ENCODE measurements around the gene LUZP1.

The LUZP1 gene

DNA sequence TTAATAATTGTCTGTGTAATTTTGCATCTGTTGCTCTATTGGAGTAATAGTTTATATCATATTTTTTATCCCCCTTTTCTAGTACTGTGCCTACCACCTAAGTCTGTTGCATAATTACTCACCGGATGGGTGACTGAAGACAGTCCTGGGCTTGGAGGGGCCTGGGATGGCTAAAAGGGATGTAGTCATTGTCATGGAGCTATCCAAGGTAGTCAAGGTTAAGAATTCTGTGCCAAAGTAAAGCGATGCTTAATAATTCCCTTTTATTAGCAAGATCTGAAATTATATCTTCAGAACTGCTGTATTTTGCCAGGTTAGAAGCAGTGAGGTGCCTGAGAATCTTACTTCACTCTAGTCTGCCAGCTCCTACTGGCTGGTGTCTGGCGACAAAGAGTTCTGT, 87.8 kb downstream of the LUZP1 start:
- DNase-seq = no peak

DNA sequence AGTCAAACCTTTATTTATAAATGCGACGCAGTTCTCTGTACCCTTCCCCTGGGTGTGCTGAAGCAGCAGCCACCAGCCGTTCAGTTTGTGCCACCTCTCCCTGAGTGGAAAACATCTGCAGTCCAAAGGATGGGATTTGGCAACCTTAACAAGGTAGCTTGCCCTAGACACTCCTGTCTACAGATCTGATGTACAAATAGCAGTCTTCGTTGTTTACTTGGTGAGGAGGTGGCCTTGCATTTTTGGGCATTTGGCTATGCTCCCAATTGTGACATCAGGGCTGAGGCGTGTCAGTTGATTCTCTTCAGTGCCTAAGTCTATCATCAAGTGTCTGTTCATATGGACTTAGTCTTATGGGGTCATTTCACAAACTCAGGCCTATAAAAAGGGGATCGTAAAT, 89.6 kb downstream of the LUZP1 start:
- DNase-seq = no peak

DNA sequence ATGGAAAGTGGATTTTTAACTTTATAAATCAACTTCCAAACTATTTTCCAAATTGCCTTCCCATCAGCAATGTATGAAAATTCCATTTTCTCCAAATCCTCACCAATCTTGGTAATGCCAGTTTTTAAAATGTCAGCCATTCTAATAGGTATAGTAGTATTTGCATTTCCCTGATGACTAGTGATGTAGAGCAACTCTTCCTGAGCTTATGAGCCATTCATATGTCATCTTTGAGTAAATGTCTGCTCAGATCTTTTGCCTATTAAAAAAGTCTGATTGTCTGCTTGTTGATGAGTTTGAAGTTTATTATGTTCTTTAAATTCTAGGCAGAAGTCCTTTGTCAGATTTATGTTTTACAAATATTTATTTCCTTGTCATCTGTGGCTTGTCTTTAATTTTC, 94.6 kb downstream of the LUZP1 start:
- DNase-seq = no peak

DNA sequence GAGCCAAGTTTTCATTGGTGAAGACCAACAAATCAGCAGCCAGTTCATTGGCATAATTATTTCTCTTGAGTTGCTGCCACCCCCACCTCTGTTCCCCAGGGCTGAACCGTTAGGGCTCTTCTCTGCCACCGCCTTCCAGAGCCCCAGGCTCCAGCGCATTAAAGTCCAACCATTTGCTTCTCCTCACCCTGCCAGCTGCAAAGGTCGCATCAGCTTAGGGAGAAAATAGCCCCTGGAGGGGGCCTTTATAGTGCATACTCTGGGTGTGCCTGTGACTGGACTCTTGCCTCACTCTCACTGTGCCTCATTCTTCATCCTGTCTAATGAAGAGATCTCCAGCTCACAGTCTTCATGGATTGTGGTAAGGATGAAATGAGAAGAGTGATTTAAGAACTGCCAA, 99.0 kb downstream of the LUZP1 start:
- DNase-seq = no peak

DNA sequence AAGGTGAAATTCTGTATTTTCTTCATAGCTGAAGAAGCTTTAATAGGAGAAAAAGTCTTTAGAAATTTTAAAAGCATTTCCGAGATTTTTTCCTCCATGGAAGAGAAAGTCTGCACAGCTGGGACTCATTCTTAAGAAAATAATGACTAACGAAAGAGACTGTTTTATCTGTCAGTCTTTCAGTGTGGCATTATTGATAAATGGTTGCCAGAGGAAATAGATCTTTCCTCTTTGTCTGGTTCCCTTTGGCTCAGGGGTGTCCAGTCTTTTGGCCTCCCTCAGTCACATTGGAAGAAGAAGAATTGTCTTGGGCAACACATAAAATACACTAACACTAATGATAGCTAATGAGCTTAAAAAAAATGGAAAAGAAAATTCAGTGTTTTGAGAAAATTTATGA, 99.5 kb downstream of the LUZP1 start:
- DNase-seq = no peak

DNA sequence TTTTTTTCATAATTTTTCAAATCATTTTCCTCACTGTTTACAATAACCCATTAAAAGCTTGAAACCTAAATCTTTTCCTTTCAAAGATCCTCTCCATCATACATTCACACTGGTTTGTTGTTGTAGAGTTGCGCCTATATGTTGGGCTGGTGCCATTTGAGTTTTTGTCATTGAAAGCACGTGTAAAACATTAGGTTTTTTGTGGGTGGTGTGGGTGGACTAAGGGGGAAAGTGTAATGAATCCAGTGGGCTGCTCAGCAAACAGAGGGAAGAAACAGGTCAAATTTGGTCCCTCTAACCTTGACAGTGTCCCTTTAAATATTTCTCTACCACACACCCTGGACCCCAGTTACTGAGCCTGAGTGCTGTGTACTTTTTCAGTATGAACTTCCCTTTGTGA, 102.6 kb downstream of the LUZP1 start:
- no peak for DNase-seq

DNA sequence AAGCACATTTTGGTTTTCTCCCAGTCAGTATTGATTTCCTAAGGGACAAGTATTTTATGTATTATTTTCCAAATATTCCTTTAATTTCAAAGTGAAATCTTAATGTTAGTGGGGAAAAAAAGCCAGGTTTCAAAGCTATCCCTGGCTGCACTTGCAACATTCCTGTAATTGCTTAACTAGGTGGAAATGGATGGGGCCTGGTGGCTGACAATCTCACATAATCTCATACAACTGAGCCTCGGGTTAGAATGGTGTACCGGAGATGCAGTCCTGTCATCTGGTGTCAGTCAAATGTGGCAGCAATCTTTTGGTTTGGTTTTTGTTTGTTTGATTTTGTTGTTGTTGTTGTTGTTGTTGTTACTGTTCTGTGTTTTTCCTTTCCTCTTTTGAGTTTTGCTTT, 103.3 kb downstream of the LUZP1 start:
- DNase-seq = no peak

DNA sequence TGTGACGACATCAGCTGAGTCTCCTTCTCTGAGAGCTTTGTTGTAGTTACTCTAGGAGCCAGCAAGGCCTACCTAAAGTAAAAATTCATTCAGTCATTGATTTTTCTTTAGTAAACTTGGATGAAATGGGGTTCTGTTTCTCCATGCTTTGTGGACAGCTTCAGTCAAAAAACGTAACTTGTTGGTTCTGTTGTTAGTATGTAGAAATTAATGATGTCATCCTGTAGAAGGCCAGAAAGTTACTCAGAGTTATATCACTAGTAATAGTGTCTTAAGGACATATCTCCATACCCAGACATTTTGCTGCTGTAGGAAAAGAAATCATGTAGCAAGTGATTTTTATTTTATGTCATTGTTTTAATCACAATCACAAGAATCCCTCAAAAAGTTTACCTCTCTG, 106.4 kb downstream of the LUZP1 start:
- DNase-seq = no peak

DNA sequence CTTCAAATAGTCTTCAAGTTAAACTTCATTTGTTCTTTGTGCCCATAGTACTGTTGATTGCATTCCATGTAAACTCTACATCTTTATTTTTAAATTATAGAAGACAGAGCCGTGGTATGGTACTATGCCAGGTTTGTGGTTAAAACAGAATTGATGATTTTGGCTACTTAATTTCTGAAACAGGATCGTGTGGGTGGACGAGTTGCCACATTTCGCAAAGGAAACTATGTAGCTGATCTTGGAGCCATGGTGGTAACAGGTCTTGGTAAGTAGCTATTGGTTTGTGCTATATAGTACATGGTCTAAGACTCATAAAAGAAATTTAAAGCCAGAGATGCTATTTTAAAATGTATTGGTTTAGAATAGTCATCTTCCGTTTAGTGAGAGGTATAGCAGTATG, 111.4 kb downstream of the LUZP1 start:
- no peak for DNase-seq

DNA sequence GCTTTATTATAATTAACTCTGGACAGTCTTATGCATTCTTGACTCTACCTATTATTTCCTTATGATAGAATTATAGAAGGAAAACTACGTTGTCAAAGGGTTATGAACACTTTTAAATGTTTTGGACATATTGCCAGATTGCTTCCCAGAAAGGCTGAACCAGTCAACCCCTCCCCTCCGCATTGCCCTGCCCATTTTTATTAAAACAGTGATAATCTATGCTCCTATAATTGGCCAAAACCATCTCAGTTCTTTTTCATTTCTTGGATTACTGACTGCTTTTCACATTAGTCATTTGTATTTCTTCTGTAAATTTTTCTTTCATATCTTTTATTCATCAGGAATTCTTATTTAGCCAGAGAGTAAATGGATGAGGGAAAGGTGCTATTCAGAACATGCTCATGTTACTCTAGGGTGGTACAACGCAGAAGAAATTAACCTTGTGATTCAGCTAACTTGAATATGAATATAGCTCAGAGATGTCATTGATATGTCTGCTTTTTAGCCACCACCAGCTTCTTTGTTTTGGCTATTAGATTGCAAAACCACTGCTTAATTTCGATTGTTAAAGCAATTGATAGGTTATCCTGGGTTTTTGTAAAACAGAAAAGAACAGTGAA, 117.3 kb downstream of the LUZP1 start:
- no peak for DNase-seq

DNA sequence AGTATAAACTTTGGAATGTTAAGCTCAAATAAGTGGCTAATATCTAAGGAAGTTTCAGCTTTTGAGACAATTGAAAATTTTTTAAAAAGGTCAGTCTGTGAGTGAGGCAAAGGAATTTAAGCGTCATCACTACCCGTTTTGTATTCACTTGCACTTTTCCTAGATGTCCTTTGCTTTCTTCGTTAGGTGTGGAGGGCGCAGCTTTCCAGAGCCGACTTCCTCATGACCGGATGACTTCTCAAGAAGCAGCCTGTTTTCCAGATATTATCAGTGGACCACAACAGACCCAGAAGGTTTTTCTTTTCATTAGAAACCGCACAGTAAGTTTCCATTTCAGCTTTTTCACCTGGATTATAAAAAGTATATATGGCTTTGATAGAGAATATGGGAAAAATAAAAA, 118.5 kb downstream of the LUZP1 start:
- no peak for DNase-seq

DNA sequence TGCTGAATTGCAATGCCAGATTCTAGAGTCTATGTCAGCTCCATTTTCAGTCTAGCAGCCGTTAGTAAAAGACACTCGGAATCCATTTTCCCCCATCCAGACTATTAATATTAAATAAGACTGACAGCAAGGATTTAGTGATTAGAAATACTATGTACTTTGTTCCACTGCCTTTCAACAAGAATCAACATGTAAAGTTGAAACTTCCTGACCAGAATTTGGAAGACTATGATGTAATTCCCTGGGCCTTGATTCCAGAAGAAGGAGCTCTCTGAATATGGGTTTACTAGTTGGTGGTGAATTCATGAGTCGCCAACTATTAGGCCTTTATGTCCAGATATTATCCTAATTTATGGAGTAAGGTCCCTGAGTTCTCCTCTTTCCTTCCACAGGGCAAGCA, 124.6 kb downstream of the LUZP1 start:
- DNase-seq = no peak

DNA sequence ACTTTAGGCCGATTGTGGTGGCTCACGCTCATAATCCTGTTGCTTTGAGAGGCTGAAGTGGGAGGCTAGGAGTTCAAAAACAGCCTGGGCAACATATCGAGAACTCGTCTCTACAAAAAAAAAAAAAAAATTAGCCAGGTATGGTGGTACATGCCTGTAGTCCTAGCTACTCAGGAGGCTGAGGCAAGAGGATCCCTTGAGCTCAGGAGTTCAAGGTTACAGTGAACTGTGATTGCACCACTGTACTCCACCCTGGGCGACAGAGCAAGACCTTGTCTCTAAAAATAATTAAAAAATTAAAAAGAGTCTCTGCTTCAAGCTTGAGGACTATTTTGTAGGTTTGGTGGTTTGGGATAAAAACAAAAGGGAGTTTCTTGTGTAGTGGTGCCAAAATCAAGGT, 128.1 kb downstream of the LUZP1 start:
- no peak for DNase-seq

DNA sequence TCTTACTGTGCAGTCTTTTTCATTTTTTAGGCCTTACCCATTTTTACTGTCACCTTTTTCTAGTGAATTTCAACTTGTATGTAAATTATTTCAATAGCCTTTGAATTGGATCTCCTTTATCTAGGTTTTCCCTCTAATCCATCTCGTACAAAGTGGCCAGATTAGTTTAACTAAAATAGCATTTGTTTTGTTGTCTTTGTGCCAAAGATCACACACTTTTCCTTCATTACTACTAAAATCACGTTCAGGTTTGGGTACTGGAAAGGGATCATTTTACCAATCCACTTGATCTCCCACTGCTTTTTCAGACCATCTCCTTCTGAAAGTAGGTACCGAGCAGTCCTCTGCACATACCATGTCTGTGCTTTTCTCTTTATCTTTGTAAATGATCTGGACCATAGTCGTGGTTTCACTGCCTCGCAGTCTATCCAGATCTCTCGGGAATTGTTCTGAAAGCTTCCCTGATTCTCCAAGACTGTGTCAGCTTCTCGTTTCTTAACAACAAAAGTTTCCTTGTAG, 129.3 kb downstream of the LUZP1 start:
- DNase-seq = no peak

DNA sequence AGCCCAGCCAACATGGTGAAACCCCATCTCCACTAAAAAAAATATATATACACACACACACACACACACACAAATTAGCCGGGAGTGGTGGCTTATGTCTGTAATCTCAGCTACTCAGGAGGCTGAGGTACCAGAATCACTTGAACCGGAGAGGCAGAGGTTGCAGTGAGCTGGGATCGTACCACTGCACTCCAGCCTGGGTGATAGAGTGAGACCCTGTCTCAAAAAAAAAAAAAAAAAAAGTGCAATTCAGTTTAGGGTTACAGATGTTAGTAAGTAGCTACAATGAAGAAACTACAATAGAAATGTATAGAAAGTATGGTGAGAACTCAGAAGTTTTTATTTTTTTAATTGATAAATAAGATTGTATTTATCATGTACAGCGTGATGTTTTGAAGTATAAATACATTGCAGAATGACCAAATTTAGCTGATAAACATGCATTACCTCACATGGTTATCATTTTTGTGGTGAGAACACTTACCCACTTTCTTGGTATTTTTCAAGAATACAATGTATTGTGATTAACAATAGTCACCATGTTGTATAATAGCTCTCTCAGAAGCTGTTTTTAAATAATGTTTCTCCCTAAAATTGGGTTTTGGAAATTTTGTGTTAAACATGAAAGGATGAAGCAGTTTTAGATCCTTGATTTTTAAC, 131.4 kb downstream of the LUZP1 start:
- no peak for DNase-seq

DNA sequence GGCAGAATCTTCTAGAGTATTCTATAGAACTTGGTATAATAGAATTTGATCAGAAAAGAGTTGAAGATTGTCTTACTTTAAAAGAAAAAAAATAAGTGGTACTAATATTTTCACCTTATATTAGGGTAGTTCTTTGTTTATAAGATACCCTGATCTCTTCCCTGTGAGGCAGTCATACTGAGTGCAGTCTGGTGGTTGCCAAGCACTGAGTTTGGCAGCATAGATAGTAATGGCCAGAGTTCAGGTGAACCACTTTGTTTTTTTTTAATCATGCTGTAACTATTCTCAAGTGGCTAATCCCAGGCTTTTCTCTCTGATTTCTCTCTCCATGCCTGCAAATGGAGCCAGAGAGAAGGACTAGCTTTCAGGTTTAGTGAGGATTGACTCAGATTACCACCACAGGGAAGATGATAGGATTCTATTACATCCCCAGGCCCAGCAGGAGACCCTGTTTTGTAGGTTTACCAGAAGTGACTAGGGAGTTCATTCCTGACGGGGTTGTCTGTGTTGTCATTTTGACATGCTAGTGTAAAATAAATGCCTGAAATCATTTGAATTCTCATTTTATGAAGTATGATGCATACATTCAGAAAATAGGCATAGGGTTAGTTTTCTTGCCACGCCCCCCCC, 132.7 kb downstream of the LUZP1 start:
- DNase-seq = no peak

Data from DMS53 (cell line).